H1 (cell line): ENCODE measurements around the gene PTP4A1. TPM values are rescaled to one million over a fixed set of nuclear protein-coding genes. Genes with fewer than 3 reads are reported as not detected.

Source experiments
- CTCF ChIA-PET: fragments of 300-600 bp; sonication (Branson Sonifier 250); formaldehyde crosslinking; loops from one replicate; lab custom pipeline; 2021; ENCODE audit not compliant: partially characterized antibody; lab: Charles Lee
- POLR2A ChIA-PET: fragments of 300-600 bp; sonication (Branson Sonifier 250); formaldehyde crosslinking; loops from one replicate; lab custom pipeline; 2021; ENCODE audit warnings: inconsistent platforms; ENCODE audit not compliant: partially characterized antibody; lab: Charles Lee
- DNase-seq, 2 experiments: peaks; one replicate each; pipeline versions ENCODE4 v3.0.0 to v3.0.0-alpha.2; 2010 to 2022; ENCODE audit warnings: low spot score in 2 of 2, low read depth in 1 of 2, mixed read lengths in 1 of 2
- FAIRE-seq: peaks from 2 replicates; lab custom pipeline; 2011; peaks lifted over from hg19 to GRCh38; lab: Jason Lieb, UNC
- H2AFZ ChIP-seq: 2 replicates; pipeline ENCODE4 v1.8.1; 2012; ENCODE audit warnings: low read length, inconsistent platforms
- H2AK5ac ChIP-seq: 2 replicates; pipeline ENCODE4 v1.6.1; 2013; ENCODE audit warnings: low read depth, low read length
- H2BK120ac ChIP-seq: replicated peaks from 2 replicates; pipeline ENCODE3; 2013; ENCODE audit warnings: low read depth, low read length, inconsistent platforms
- H2BK12ac ChIP-seq: 2 replicates; pipeline ENCODE4 v1.6.1; 2013; ENCODE audit warnings: low read depth, low read length
- H2BK15ac ChIP-seq: 2 replicates; pipeline ENCODE4 v1.6.1; 2013; ENCODE audit warnings: low read length
- H2BK20ac ChIP-seq: 2 replicates; pipeline ENCODE4 v1.6.1; 2013; ENCODE audit warnings: low read length
- H2BK5ac ChIP-seq: 2 replicates; pipeline ENCODE4 v1.6.1; 2013; ENCODE audit warnings: low read depth, low read length
- H3K14ac ChIP-seq: 2 replicates; pipeline ENCODE4 v1.6.1; 2013; ENCODE audit warnings: inconsistent platforms; ENCODE audit not compliant: insufficient read length
- H3K18ac ChIP-seq: 2 replicates; pipeline ENCODE4 v1.6.1; 2013; ENCODE audit warnings: low read length; ENCODE audit errors: extremely low read depth
- H3K23ac ChIP-seq: 2 replicates; pipeline ENCODE4 v1.6.1; 2013; ENCODE audit warnings: inconsistent platforms; ENCODE audit not compliant: insufficient read length
- H3K23me2 ChIP-seq: 2 replicates; pipeline ENCODE4 v1.6.1; 2013; ENCODE audit warnings: low read depth, low read length
- H3K27ac ChIP-seq: 2 replicates; pipeline ENCODE4 v1.6.1; 2011; ENCODE audit warnings: low read depth, low read length, inconsistent platforms
- H3K27me3 ChIP-seq, 4 experiments: replicated peaks in 1 of 4; 1 replicate in 1 of 4; 2 replicates in 3 of 4; pipeline versions ENCODE4 v1.6.1 to v1.8.1; 2011 to 2013; ENCODE audit warnings: low read length in 3 of 4, mild to moderate bottlenecking in 3 of 4, inconsistent platforms in 2 of 4, mixed read lengths in 2 of 4, moderate library complexity in 1 of 4; ENCODE audit not compliant: control insufficient read depth in 3 of 4, insufficient read depth in 3 of 4; ENCODE audit errors: extremely low read depth in 1 of 4
- H3K36me3 ChIP-seq, 4 experiments: 2 replicates each; pipeline versions ENCODE4 v1.6.1 to v1.8.1; 2011 to 2013; ENCODE audit warnings: mild to moderate bottlenecking in 4 of 4, low read length in 3 of 4, moderate library complexity in 2 of 4, control low read depth in 1 of 4, inconsistent platforms in 1 of 4; ENCODE audit not compliant: insufficient read depth in 4 of 4, control insufficient read depth in 2 of 4
- H3K4ac ChIP-seq: replicated peaks from 2 replicates; pipeline ENCODE3; 2013; ENCODE audit warnings: low read length, low read depth, mixed read lengths, inconsistent platforms; ENCODE audit not compliant: insufficient read length
- H3K4me1 ChIP-seq, 4 experiments: replicated peaks in 1 of 4; 1 replicate in 1 of 4; 2 replicates in 3 of 4; pipeline versions ENCODE4 v1.6.1 to v1.8.1; 2011 to 2013; ENCODE audit warnings: low read length in 3 of 4, inconsistent platforms in 2 of 4, mixed read lengths in 1 of 4; ENCODE audit not compliant: insufficient read depth in 4 of 4, control insufficient read depth in 3 of 4
- H3K4me2 ChIP-seq, 2 experiments: 2 replicates each; pipeline versions ENCODE4 v1.6.1 to v1.8.1; 2011 to 2013; ENCODE audit warnings: low read depth in 2 of 2, low read length in 2 of 2, control low read depth in 1 of 2, inconsistent platforms in 1 of 2, mild to moderate bottlenecking in 1 of 2; ENCODE audit not compliant: insufficient read depth in 1 of 2
- H3K4me3 ChIP-seq, 4 experiments: fragments of 200-600, 300-600 bp in 1 of 4; sonication (generic), shearing (Covaris generic), sonication (Bioruptor Twin) in 1 of 4; 2 replicates each; pipeline versions ENCODE4 v1.5.1 to v1.8.1; 2011 to 2016; ENCODE audit warnings: low read length in 4 of 4, low read depth in 3 of 4, control low read depth in 2 of 4, inconsistent platforms in 2 of 4, mild to moderate bottlenecking in 2 of 4, mixed read lengths in 1 of 4, moderate library complexity in 1 of 4; ENCODE audit not compliant: insufficient read depth in 2 of 4; ENCODE audit errors: extremely low read depth in 1 of 4
- H3K56ac ChIP-seq: replicated peaks from 2 replicates; pipeline ENCODE3; 2013; ENCODE audit warnings: low read depth, mild to moderate bottlenecking, mixed read lengths, low read length, inconsistent platforms; ENCODE audit not compliant: insufficient read length
- H3K79me1 ChIP-seq: 2 replicates; pipeline ENCODE4 v1.6.1; 2013; ENCODE audit warnings: low read depth, low read length, control low read depth
- H3K79me2 ChIP-seq, 2 experiments: 2 replicates each; pipeline versions ENCODE4 v1.6.1 to v1.8.1; 2012 to 2013; ENCODE audit warnings: low read length in 2 of 2, mild to moderate bottlenecking in 2 of 2, inconsistent platforms in 1 of 2; ENCODE audit not compliant: insufficient read depth in 2 of 2, control insufficient read depth in 1 of 2
- H3K9ac ChIP-seq, 4 experiments: replicated peaks in 1 of 4; 1 replicate in 1 of 4; 2 replicates in 3 of 4; pipeline versions ENCODE4 v1.6.1 to v1.8.1; 2011 to 2013; ENCODE audit warnings: low read depth in 3 of 4, low read length in 3 of 4, control low read depth in 2 of 4, mild to moderate bottlenecking in 2 of 4, moderate library complexity in 2 of 4, inconsistent platforms in 1 of 4; ENCODE audit errors: extremely low read depth in 1 of 4
- H3K9me3 ChIP-seq, 2 experiments: 2 replicates each; pipeline versions ENCODE4 v1.6.1 to v1.8.1; 2012 to 2013; ENCODE audit warnings: mild to moderate bottlenecking in 2 of 2, moderate library complexity in 2 of 2, control low read depth in 1 of 2, inconsistent platforms in 1 of 2, low read depth in 1 of 2, low read length in 1 of 2, mixed read lengths in 1 of 2; ENCODE audit not compliant: insufficient read depth in 2 of 2
- H4K20me1 ChIP-seq, 2 experiments: replicated peaks in 1 of 2; 2 replicates each; pipeline versions ENCODE3 to v1.8.1; 2011 to 2013; ENCODE audit warnings: inconsistent platforms in 2 of 2, low read length in 2 of 2, mild to moderate bottlenecking in 1 of 2; ENCODE audit not compliant: insufficient read depth in 2 of 2, control insufficient read depth in 1 of 2
- H4K5ac ChIP-seq: 2 replicates; pipeline ENCODE4 v1.6.1; 2013; ENCODE audit warnings: low read length, low read depth, mixed read lengths, inconsistent platforms; ENCODE audit not compliant: insufficient read length
- H4K8ac ChIP-seq: 2 replicates; pipeline ENCODE4 v1.8.0; 2013; ENCODE audit warnings: mild to moderate bottlenecking, moderate library complexity, low read length, inconsistent platforms; ENCODE audit not compliant: insufficient read depth; ENCODE audit errors: extremely low read depth
- H4K91ac ChIP-seq: replicated peaks from 2 replicates; pipeline ENCODE3; 2013; ENCODE audit warnings: low read length, mixed read lengths, inconsistent platforms; ENCODE audit not compliant: insufficient read length
- CTBP2 ChIP-seq: IDR thresholded peaks from 2 replicates; pipeline ENCODE4 v1.7.0; 2011; ENCODE audit warnings: borderline replicate concordance, mild to moderate bottlenecking, moderate library complexity, mixed read lengths, low read length; ENCODE audit not compliant: insufficient read depth, insufficient read length
- GABPA ChIP-seq: IDR thresholded peaks from 2 replicates; pipeline ENCODE4 v1.6.1; 2011; ENCODE audit warnings: mild to moderate bottlenecking, low read length, moderate library complexity, borderline replicate concordance; ENCODE audit not compliant: insufficient read depth
- HDAC2 ChIP-seq, 2 experiments: fragments of 300-600 bp in 1 of 2; sonication (generic) in 1 of 2; IDR thresholded peaks; 2 replicates each; pipeline ENCODE4 v1.6.1; 2011 to 2012; ENCODE audit warnings: low read depth in 2 of 2, low read length in 2 of 2, mild to moderate bottlenecking in 2 of 2, moderate library complexity in 2 of 2, borderline replicate concordance in 1 of 2, inconsistent platforms in 1 of 2
- JUN ChIP-seq: IDR thresholded peaks from 2 replicates; pipeline ENCODE4 v1.6.1; 2011; ENCODE audit warnings: low read depth, mild to moderate bottlenecking, improper control_type of control experiment, low read length
- KDM1A ChIP-seq: fragments of 200-600, 300-600 bp; sonication (generic); IDR thresholded peaks from 2 replicates; pipeline ENCODE4 v1.7.1; 2016; ENCODE audit warnings: mild to moderate bottlenecking, low read length, borderline replicate concordance
- SIN3A ChIP-seq, 2 experiments: IDR thresholded peaks in 1 of 2; conservative IDR thresholded peaks in 1 of 2; 2 replicates each; pipeline ENCODE4 v1.6.1; 2011 to 2012; ENCODE audit warnings: low read length in 2 of 2, improper control_type of control experiment in 1 of 2, low read depth in 1 of 2, mild to moderate bottlenecking in 1 of 2
- SIX5 ChIP-seq: IDR thresholded peaks from 2 replicates; pipeline ENCODE4 v1.6.1; 2011; ENCODE audit warnings: mild to moderate bottlenecking, low read depth, low read length
- WGBS, 2 experiments: shearing (Covaris generic) in 1 of 2; methylation state at CpG; one replicate each; pipeline versions ENCODE4 v1.1.6 to v1.1.7; 2013 to 2015; ENCODE audit warnings: low lambda C conversion rate in 2 of 2, mixed read lengths in 2 of 2, inconsistent platforms in 1 of 2, low coverage in 1 of 2, missing lambda C conversion rate in 1 of 2; ENCODE audit not compliant: insufficient replicate concordance in 2 of 2, insufficient coverage in 1 of 2, insufficient read length in 1 of 2; ENCODE audit errors: extremely low coverage in 1 of 2, missing lambda C conversion rate in 1 of 2; 5-methylcytosine and 5-hydroxymethylcytosine counted together
- polyA plus RNA-seq, 7 experiments: library from polyadenylated mRNA; depleted of rRNA in 3 of 7; stranded (reverse) in 5 of 7; unstranded in 2 of 7; fragments of >200 nt in 5 of 7; fragments of 200-250 nt in 2 of 7; gene quantifications; 1 replicate in 5 of 7; 2 replicates in 1 of 7; 4 replicates in 1 of 7; pipeline versions ENCODE4 v1.2.1 to v1.2.3, GENCODE V29; 2011 to 2013; ENCODE audit warnings: missing spikeins in 2 of 7, mixed read lengths in 2 of 7
- total RNA-seq: library from RNA; stranded (reverse); fragmentation: NEBNext Ultra II Directional; extraction: Animal tissue kit (Norgen Biotek cat#: 25700); gene quantifications from 2 replicates; pipeline ENCODE4 v1.2.1, GENCODE V29; 2021

Gene PTP4A1
- total and polyA plus RNA-seq, 2 of the 8 experiments (the other 6 are each of a cell fraction or from before 2014, with no cell fraction given): 21.1 to 76.3 TPM

DNA sequence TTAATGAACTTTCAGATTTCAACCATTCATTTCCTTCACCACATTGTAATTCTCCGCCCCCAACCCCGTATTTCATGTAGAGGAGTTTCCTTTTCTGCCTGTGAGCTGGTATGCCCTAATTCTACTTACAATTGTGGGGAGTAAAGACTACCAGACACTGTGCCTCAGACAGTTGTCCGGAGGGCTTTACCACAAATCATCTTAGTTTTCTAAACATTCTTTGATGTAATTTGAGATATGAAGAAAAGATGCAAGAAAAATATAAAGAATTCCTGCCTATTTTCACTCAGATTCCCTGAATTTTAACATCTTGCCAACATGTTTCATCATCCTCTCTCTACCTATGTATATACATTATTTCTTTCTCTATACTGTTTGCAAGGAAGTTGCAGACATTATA, 28.3 kb upstream of the PTP4A1 start:
- no peak for FAIRE-seq

More for the DNA sequence above, 28.3 kb upstream of the PTP4A1 start:
- POLR2A ChIA-PET: no interaction called here
- Histone ChIP-seq H3K9ac (no peak overlapping the region), H3K79me1 (no peaks in the 10 kb centered on the region), H3K14ac (no peak overlapping the region), H2BK120ac (no peak overlapping the region), H2BK5ac (no peak overlapping the region), H2AK5ac (no peak overlapping the region), H3K23ac (no peak overlapping the region), H4K8ac (no peak overlapping the region), H3K4ac (no peak overlapping the region), H2BK20ac (no peak overlapping the region), H3K56ac (no peak overlapping the region), H3K4me2 (no peak overlapping the region), H3K23me2 (no peaks in the 10 kb centered on the region; the same call in 1 of the 2 replicates), H3K4me1 (no peaks in the 10 kb centered on the region), H3K18ac (no peak overlapping the region), H2AFZ (no peak overlapping the region), H2BK12ac (no peak overlapping the region), H3K27ac (no peak overlapping the region), H3K36me3 (no peaks in the 10 kb centered on the region), H4K5ac (no peak overlapping the region), H4K91ac (no peak overlapping the region), H4K20me1 (no peaks in the 10 kb centered on the region), H3K27me3 (no peaks in the 10 kb centered on the region), H3K4me3 (no peak overlapping the region), H2BK15ac (no peak overlapping the region), H3K9me3 (no peaks in the 10 kb centered on the region), H3K79me2 (no peaks in the 10 kb centered on the region)
- CTCF ChIA-PET: no interaction called here
- no peak for DNase-seq
- 96% methylated on average over 3 of the region's 3 CpGs; no CpG with 5 or more reads in 1 of the 2 experiments for WGBS, 2 experiments
- no peak for TF ChIP-seq KDM1A
- no peak for TF ChIP-seq HDAC2 (IDR thresholded peaks at IDR 0.05; ENCODE audit: borderline replicate concordance in 1 of 2, low read depth in 2 of 2, low read length in 2 of 2)
- no peak for TF ChIP-seq JUN
- TF ChIP-seq SIN3A (conservative IDR thresholded peaks at IDR 0.05 in 1 of 2, IDR thresholded peaks at IDR 0.05 in 1 of 2; ENCODE audit: low read depth in 1 of 2, low read length in 2 of 2): no peak
- TF ChIP-seq GABPA: no peak
- TF ChIP-seq CTBP2: no peak
- TF ChIP-seq SIX5: no peak
